GM12892 (cell line): ENCODE measurements around the gene F2RL2.

ENCODE experiments used
- POLR2A ChIP-seq: IDR thresholded peaks from 2 replicates; pipeline ENCODE4 v1.6.1; 2011; ENCODE audit warnings: low read depth, low read length, control low read depth
- POLR2AphosphoS5 ChIP-seq: IDR thresholded peaks from 2 replicates; pipeline ENCODE4 v1.6.1; 2011; ENCODE audit warnings: low read depth, low read length, control low read depth

DNA sequence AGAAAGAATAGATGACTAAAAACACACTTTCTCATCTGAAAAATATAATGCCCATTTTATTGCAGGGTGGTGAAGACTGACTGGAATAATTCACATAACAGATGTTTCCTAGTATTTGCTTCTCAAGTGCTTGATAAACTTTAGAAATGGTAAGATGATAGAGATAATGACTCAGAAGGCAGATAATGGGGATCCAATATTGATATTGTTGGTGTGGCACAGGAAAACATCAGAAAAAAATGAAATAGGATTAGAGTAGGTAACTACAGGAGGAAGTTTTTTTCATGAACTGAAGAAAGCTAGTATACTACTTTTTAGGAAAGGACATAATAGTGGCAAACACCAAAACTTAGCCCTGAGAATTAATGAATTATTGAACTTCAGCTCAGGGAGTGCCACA, 20.2 kb upstream of the F2RL2 start:
- no peak for TF ChIP-seq POLR2AphosphoS5
- no peak for TF ChIP-seq POLR2A
